Mucosa of descending colon (tissue), 3 donors: Measurements from ENCODE around the gene NUPR1. TPM values are rescaled to one million over a fixed set of nuclear protein-coding genes. Genes with fewer than 3 reads are reported as not detected.

ENCODE experiments used
- ATAC-seq: fragments of 200-7000 bp; cut with Tn5 transposase; one replicate; pipeline ENCODE4 v1.9.1; 2020; ENCODE audit warnings: mild to moderate bottlenecking, moderate library complexity
- DNase-seq, 3 donors: peaks; one replicate each; pipeline ENCODE4 v3.0.0-alpha.2; 2020
- H3K36me3 ChIP-seq: fragments of 200-600 bp; one replicate; pipeline ENCODE4 v1.8.0; 2021; ENCODE audit warnings: low read depth, mild to moderate bottlenecking
- H3K4me1 ChIP-seq: fragments of 200-600 bp; one replicate; pipeline ENCODE4 v1.8.0; 2021; ENCODE audit warnings: low read depth, mild to moderate bottlenecking
- H3K4me3 ChIP-seq: fragments of 200-600 bp; one replicate; pipeline ENCODE4 v1.8.0; 2021; ENCODE audit warnings: mild to moderate bottlenecking
- H3K9me3 ChIP-seq: fragments of 200-600 bp; one replicate; pipeline ENCODE4 v1.8.0; 2021; ENCODE audit warnings: mild to moderate bottlenecking
- intact Hi-C, 2 donors: fragments of 100-400 bp; cut with DNase I in 1 of 2; cut with micrococcal nuclease in 1 of 2; formaldehyde crosslinking; loops; one replicate each; pipeline versions ENCODE4 v1.11.0 to v1.11.1; 2022; cut with DNase I, micrococcal nuclease
- total RNA-seq, 3 donors: library from RNA; stranded (reverse); fragmentation: NEBNext Ultra II Directional in 2 of 3; extraction: Animal tissue kit (Norgen Biotek cat#: 25700) in 2 of 3; gene quantifications; one replicate each; pipeline versions ENCODE4 v1.2.1 to v1.2.4, GENCODE V29; 2021 to 2023
- TF ChIP-seq, protein P1 (sequence below): fragments of 200-600 bp; IDR thresholded peaks from one replicate; pipeline ENCODE4 v1.8.0; 2022; ENCODE audit warnings: antibody characterized with exemption, mild to moderate bottlenecking
- donor health status: DM: no; HTN: no; CAD: no; lungs with moderate emphysema.
- donor health status: DM: no; HTN: no; CAD: no.
- donor health status: DM: no; HTN: yes; CAD: no.

The NUPR1 gene
- total RNA-seq, 3 donors from 2014 or later, result 51.7 to 145 (median 129) TPM

DNA sequence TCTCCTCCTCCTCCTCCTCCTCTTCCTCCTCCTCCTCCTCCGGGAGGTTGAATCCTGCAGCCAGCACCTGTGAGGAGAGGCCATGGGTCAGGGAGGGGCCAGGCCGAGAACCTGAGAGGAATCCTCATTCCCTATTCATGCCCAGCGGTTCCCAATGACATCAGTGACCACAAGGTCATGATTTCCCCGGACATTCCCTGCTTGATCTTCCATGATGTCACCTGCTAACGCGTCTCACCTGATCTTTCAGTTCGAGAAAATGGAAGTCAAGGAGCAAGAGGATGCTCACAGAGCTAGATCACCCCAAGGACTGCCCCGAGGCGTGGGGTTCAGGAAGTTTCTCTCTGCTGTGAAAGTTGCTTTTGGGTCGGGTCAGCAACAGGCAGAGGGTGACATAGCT is 38.9 kb downstream of the NUPR1 start:
- H3K4me3 ChIP-seq, result no peak overlapping the region
- H3K4me1 ChIP-seq, result peaks cover 8% of the 10 kb centered on the region
- no peak for ATAC-seq
- intact Hi-C loops, result no loop called here
- H3K9me3 ChIP-seq, result no peaks in the 10 kb centered on the region
- DNase-seq, result no peak
- no peaks in the 10 kb centered on the region for H3K36me3 ChIP-seq
- TF ChIP-seq, protein P1, sequence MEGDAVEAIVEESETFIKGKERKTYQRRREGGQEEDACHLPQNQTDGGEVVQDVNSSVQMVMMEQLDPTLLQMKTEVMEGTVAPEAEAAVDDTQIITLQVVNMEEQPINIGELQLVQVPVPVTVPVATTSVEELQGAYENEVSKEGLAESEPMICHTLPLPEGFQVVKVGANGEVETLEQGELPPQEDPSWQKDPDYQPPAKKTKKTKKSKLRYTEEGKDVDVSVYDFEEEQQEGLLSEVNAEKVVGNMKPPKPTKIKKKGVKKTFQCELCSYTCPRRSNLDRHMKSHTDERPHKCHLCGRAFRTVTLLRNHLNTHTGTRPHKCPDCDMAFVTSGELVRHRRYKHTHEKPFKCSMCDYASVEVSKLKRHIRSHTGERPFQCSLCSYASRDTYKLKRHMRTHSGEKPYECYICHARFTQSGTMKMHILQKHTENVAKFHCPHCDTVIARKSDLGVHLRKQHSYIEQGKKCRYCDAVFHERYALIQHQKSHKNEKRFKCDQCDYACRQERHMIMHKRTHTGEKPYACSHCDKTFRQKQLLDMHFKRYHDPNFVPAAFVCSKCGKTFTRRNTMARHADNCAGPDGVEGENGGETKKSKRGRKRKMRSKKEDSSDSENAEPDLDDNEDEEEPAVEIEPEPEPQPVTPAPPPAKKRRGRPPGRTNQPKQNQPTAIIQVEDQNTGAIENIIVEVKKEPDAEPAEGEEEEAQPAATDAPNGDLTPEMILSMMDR, result no peak

DNA sequence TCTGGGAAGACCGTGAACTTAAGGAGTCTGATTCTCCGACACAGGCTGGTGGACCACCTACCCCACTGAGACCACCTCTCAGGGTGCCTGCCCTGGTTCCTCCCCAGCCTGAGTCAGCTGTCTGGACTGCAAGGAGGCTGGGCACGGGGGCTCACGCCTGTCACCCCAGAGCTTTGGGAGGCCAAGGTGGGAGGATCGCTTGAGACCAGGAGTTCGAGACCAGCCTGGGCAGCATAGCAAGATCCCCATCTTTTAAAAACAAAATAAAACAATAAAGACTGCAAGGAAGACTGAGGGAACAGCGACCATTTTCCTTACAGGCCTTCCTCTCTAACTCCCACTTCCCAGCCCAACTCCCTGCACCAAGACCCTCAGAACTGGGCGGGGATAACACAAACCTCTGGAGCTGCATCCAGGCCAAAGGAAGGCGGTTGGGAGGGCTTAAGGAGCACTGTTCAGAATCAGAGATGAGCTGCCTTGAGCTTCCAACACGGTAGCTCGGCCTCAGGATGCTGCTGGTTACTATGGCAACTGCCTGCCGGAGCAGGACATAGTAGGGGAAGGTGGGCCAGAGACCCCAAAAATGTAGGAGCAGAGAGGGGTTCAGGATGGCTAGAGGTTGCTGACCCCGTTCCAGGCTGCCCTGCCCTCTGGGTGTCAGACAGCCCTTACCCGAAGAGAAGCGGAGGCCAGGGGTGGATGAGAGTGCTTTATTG is 40.0 kb downstream of the NUPR1 start:
- no peaks in the 10 kb centered on the region for H3K9me3 ChIP-seq
- DNase-seq (no peak), ATAC-seq (no peak)
- TF ChIP-seq, protein P1, result no peak
- intact Hi-C loops, result no loop called here
- peaks cover 13% of the 10 kb centered on the region for H3K4me1 ChIP-seq
- H3K4me3 ChIP-seq, result no peak overlapping the region
- no peaks in the 10 kb centered on the region for H3K36me3 ChIP-seq

DNA sequence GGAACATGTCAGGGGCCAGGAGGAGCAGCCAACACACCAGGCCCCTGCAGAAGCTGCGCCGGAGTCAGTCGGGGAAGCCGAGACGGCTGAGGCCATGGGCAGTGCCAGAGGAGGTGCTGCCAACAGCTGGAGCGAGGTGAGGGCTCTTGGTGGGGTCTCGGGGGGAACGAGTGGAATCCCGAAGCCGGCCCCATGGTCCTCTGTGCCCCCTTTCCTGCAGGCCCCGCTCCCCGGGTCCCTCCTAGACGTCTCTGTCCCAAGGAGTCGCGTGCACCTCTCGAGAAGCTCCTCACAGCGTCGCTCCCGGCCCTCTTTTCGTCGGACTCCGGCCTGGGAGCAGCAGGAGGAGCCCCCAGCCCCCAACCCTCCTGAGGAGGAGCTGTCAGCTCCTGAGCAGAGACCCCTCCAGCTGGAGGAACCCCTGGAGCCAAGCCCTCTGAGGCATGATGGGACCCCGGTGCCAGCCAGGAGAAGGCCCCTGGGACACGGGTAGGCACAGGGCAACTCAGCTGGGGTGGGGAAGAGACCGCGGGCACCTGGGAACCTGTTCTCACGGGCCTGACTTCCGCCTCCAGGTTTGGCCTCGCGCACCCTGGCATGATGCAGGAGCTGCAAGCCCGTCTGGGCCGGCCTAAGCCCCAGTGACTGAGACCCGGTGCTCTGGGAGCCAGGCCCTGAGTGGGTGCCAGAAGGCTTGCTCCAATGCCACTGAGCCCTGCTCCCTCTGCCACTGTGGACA is 40.7 kb downstream of the NUPR1 start:
- DNase-seq, result no peak
- Histone ChIP-seq H3K4me3 (no peak overlapping the region), H3K36me3 (no peaks in the 10 kb centered on the region), H3K9me3 (no peaks in the 10 kb centered on the region), H3K4me1 (peaks cover 21% of the 10 kb centered on the region)
- no peak for ATAC-seq
- intact Hi-C loops, result no loop called here
- TF ChIP-seq, protein P1, result no peak

DNA sequence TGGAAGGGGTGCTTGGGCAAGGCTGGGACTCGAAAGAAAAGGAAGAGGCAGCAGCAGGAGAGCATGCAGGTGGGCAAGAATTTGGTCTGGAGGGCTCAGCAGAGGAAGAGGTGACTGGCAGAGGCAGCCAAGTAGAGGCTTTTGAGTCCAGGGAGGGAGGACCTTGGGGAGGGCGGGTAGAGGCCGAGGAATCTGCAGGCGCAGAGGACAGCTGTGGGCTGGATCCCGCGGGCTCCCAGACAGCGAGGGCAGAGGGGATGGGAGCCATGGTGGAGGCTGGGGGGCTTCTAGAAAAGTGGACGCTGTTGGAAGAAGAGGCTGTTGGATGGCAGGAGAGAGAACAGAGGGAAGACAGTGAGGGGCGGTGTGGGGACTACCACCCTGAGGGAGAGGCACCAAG is 41.4 kb downstream of the NUPR1 start:
- Histone ChIP-seq H3K4me1 (peaks cover 27% of the 10 kb centered on the region), H3K9me3 (no peaks in the 10 kb centered on the region), H3K36me3 (peaks cover 1% of the 10 kb centered on the region), H3K4me3 (no peak overlapping the region)
- intact Hi-C loops, result no loop called here
- ATAC-seq (no peak), DNase-seq (no peak)
- TF ChIP-seq, protein P1, result no peak

DNA sequence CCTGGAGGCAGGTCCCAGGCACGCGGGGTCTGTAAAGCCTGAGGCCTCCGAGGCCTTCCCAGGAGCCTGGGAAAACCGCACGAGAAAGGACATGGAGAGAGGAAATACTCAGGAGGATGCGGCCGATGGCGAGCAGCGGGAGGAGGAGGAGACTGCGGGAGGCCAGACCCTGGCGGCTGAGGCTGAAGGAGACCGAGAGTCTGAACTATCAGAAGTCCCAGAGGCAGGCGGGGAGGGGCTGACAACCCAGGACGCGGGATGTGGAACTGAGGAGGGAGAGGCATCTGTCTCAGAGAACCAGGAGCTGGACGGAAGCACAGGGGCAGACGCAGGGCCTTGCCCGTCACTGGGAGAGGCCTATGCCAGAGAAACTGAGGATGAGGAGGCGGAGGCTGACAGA is 41.9 kb downstream of the NUPR1 start:
- Histone ChIP-seq H3K9me3 (no peaks in the 10 kb centered on the region), H3K4me3 (no peak overlapping the region), H3K36me3 (peaks cover 4% of the 10 kb centered on the region), H3K4me1 (peaks cover 27% of the 10 kb centered on the region)
- DNase-seq, result no peak
- ATAC-seq, result no peak
- TF ChIP-seq, protein P1, result no peak
- intact Hi-C loops, result no loop called here
